HCEC 1CT (cell line): ENCODE data around the gene E2F1.

Experiments used
- DNase-seq: peaks from one replicate; pipeline ENCODE4 v3.0.0-alpha.2; 2017

E2F1 gene

GRCh38 chr20:33630507-33630906 is 55.7 kb downstream of the E2F1 start:
- no peak for DNase-seq

GRCh38 chr20:33629979-33630378 is 56.2 kb downstream of the E2F1 start:
- no peak for DNase-seq

GRCh38 chr20:33629533-33629932 is 56.7 kb downstream of the E2F1 start:
- DNase-seq = no peak

GRCh38 chr20:33627577-33628216 is 58.5 kb downstream of the E2F1 start:
- no peak for DNase-seq

GRCh38 chr20:33626190-33626589 is 60.0 kb downstream of the E2F1 start:
- DNase-seq = no peak
